ENCODE measurements around the gene SH3RF3.

SH3RF3 gene

DNA sequence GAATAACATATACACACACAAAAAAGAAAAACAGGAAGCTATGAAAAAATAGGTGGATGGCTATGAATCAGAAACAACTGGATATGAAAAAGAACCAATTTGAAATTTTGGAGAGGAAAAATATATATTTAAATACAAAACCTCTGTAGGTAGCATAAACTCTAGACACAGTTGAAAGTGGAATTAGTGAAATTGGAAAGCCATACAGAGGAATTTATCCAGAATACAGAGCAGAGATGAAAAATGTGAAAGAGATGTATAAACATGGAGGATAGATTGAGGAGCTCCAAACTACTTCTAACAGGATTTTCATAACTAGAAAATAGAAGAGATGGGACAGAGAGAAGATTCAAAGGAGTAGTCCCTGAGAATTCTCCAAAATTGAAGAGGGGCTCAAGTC is 315.9 kb downstream of the SH3RF3 start:
- TF ChIP-seq, protein P1, sequence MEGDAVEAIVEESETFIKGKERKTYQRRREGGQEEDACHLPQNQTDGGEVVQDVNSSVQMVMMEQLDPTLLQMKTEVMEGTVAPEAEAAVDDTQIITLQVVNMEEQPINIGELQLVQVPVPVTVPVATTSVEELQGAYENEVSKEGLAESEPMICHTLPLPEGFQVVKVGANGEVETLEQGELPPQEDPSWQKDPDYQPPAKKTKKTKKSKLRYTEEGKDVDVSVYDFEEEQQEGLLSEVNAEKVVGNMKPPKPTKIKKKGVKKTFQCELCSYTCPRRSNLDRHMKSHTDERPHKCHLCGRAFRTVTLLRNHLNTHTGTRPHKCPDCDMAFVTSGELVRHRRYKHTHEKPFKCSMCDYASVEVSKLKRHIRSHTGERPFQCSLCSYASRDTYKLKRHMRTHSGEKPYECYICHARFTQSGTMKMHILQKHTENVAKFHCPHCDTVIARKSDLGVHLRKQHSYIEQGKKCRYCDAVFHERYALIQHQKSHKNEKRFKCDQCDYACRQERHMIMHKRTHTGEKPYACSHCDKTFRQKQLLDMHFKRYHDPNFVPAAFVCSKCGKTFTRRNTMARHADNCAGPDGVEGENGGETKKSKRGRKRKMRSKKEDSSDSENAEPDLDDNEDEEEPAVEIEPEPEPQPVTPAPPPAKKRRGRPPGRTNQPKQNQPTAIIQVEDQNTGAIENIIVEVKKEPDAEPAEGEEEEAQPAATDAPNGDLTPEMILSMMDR (conservative IDR thresholded peaks at IDR 0.05; ENCODE audit: low read depth, low read length): no peak
- DNase-seq (ENCODE audit: low read depth): no peak
- no peak overlapping the region for H3K4me3 ChIP-seq (ENCODE audit: low read depth, low read length)

- TF ChIP-seq, protein P1 (conservative IDR thresholded peaks at IDR 0.05; ENCODE audit: low read depth, low read length): no peak
- no peak overlapping the region for H3K4me3 ChIP-seq (ENCODE audit: low read depth, low read length)
- DNase-seq (ENCODE audit: low read depth): no peak
Measured at GRCh38 chr2:109446278-109447131, 317.5 kb downstream of the SH3RF3 start.

DNA sequence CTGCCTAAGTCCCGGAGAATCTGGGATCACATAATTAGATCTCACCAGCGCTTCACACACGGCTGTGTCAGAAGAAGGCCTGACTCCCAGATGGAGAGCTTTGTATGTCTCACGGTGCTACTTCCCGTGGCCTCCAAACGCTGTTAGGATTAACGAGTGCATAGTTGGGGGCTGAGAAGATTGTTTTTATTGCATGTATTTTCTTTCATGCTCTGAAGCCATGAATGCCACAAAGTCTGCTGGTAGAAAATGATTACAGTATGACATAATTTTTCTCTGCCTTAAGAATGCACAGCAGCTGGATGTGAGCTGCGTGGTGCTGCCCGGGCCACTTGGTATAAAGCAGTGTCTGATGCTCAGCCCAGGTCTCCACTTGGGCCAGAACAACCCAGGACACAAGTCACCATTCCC is 318.3 kb downstream of the SH3RF3 start:
- peak; percentile 95 for DNase-seq (ENCODE audit: low read depth)
- H3K4me3 ChIP-seq (ENCODE audit: low read depth, low read length): no peak overlapping the region
- TF ChIP-seq, protein P1 (conservative IDR thresholded peaks at IDR 0.05; ENCODE audit: low read depth, low read length): no peak

- no peak for DNase-seq (ENCODE audit: low read depth)
- H3K4me3 ChIP-seq (ENCODE audit: low read depth, low read length): no peak overlapping the region
- TF ChIP-seq, protein P1 (conservative IDR thresholded peaks at IDR 0.05; ENCODE audit: low read depth, low read length): no peak
Measured at GRCh38 chr2:109447776-109448175, 318.8 kb downstream of the SH3RF3 start.

- no peak overlapping the region for H3K4me3 ChIP-seq (ENCODE audit: low read depth, low read length)
- no peak for DNase-seq (ENCODE audit: low read depth)
- TF ChIP-seq, protein P1 (conservative IDR thresholded peaks at IDR 0.05; ENCODE audit: low read depth, low read length): no peak
Measured at GRCh38 chr2:109448207-109448606, 319.2 kb downstream of the SH3RF3 start.

GRCh38 chr2:109448946-109449788 is 320.2 kb downstream of the SH3RF3 start:
- TF ChIP-seq, protein P1 (conservative IDR thresholded peaks at IDR 0.05; ENCODE audit: low read depth, low read length): no peak
- DNase-seq (ENCODE audit: low read depth): no peak
- no peak overlapping the region for H3K4me3 ChIP-seq (ENCODE audit: low read depth, low read length)
